NT2/D1 (cell line): ENCODE data around the gene NAPG.

Source experiments
- SUZ12 ChIP-seq: IDR thresholded peaks from 2 replicates; pipeline ENCODE4 v1.6.1; 2011; ENCODE audit not compliant: insufficient read length, insufficient read depth; ENCODE audit errors: extremely low read depth
- YY1 ChIP-seq: IDR thresholded peaks from 2 replicates; pipeline ENCODE4 v1.6.1; 2011; ENCODE audit not compliant: insufficient read length, insufficient read depth
- ZNF274 ChIP-seq: IDR thresholded peaks from 2 replicates; pipeline ENCODE4 v1.6.1; 2011; ENCODE audit warnings: mild to moderate bottlenecking, low read depth, low read length

DNA sequence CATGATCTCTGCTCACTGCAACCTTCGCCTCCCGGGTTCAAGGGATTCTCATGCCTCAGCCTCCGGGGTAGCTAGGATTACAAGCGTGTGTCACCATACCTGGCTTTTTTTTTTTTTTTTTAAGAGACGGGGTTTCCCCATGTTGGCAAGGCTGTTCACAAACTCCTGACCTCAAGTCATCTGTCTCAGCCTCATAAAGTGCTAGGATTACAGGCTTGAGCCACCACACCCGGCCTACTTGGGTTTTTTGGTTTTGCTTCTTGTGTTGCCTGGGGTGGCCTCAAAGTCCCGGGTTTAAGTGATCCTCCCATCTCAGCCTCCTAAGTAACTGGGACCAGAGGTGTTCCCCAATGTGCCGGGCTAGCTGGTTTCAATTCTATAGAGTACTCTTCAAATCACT is 64.6 kb downstream of the NAPG start:
- TF ChIP-seq YY1: no peak
- TF ChIP-seq ZNF274: no peak
- TF ChIP-seq SUZ12: no peak
